ENCODE data around the gene SRSF12.
A peak's percentile ranks its signal among the peaks of the same experiment; 100 is the strongest.
"Not testable (repeated sequence)": the region's sequence is repeated elsewhere in the genome, so short reads cannot be mapped to it uniquely, and the experiment has no call there.

The SRSF12 gene

GRCh38 chr6:89069536-89070163, 48.2 kb downstream of the SRSF12 start:
- no peak for DNase-seq

GRCh38 chr6:89068695-89069094, 49.2 kb downstream of the SRSF12 start:
- no peak for DNase-seq

GRCh38 chr6:89067796-89068195, 50.1 kb downstream of the SRSF12 start:
- no peak for DNase-seq

GRCh38 chr6:89066940-89067646, 50.8 kb downstream of the SRSF12 start:
- DNase-seq, result peak; percentile 45

- not testable (repeated sequence) for DNase-seq
Observed at GRCh38 chr6:89066121-89066520, 51.8 kb downstream of the SRSF12 start.

GRCh38 chr6:89064931-89065330, 52.9 kb downstream of the SRSF12 start:
- DNase-seq, result not testable (repeated sequence)

GRCh38 chr6:89063881-89064280, 54.0 kb downstream of the SRSF12 start:
- DNase-seq, result no peak

- no peak for DNase-seq
Observed at GRCh38 chr6:89059227-89059626, 58.6 kb downstream of the SRSF12 start.

GRCh38 chr6:89058627-89059026, 59.2 kb downstream of the SRSF12 start:
- DNase-seq, result no peak

- no peak for DNase-seq
Observed at GRCh38 chr6:89057759-89058158, 60.1 kb downstream of the SRSF12 start.

- DNase-seq, result no peak
Observed at GRCh38 chr6:89054208-89054607, 63.7 kb downstream of the SRSF12 start.

GRCh38 chr6:89051676-89052075, 66.2 kb downstream of the SRSF12 start:
- DNase-seq, result no peak

GRCh38 chr6:89050697-89051096, 67.2 kb downstream of the SRSF12 start:
- DNase-seq, result peak; percentile 34

- DNase-seq, result no peak
Observed at GRCh38 chr6:89050155-89050554, 67.7 kb downstream of the SRSF12 start.

- DNase-seq, result no peak
Observed at GRCh38 chr6:89048985-89049384, 68.9 kb downstream of the SRSF12 start.

- DNase-seq, result no peak
Observed at GRCh38 chr6:89048288-89048923, 69.5 kb downstream of the SRSF12 start.

- no peak for DNase-seq
Observed at GRCh38 chr6:89047473-89047872, 70.4 kb downstream of the SRSF12 start.
